Ishikawa (cell line): ENCODE data around the gene KIAA1614.

Experiments
- CEBPB ChIP-seq: IDR thresholded peaks from 2 replicates; pipeline ENCODE4 v1.6.1; 2012
- CREB1 ChIP-seq: IDR thresholded peaks from 2 replicates; pipeline ENCODE4 v1.6.1; 2012; ENCODE audit warnings: low read depth
- EGR1 ChIP-seq: IDR thresholded peaks from 2 replicates; pipeline ENCODE4 v1.6.1; 2012
- EP300 ChIP-seq: IDR thresholded peaks from 2 replicates; pipeline ENCODE4 v1.6.1; 2012; ENCODE audit warnings: borderline replicate concordance
- FOXM1 ChIP-seq: IDR thresholded peaks from 2 replicates; pipeline ENCODE4 v1.6.1; 2012; ENCODE audit warnings: low read depth, borderline replicate concordance
- MAX ChIP-seq: IDR thresholded peaks from 2 replicates; pipeline ENCODE4 v1.6.1; 2012
- NFIC ChIP-seq: IDR thresholded peaks from 2 replicates; pipeline ENCODE4 v1.6.1; 2012
- RAD21 ChIP-seq: IDR thresholded peaks from 2 replicates; pipeline ENCODE4 v1.6.1; 2012; ENCODE audit warnings: low read depth
- REST ChIP-seq: IDR thresholded peaks from 2 replicates; pipeline ENCODE4 v1.6.1; 2012; ENCODE audit warnings: low read depth, mild to moderate bottlenecking
- TAF1 ChIP-seq: IDR thresholded peaks from 2 replicates; pipeline ENCODE4 v1.6.1; 2012; ENCODE audit warnings: low read depth, mild to moderate bottlenecking
- TEAD4 ChIP-seq: IDR thresholded peaks from 2 replicates; pipeline ENCODE4 v1.6.1; 2012
- USF1 ChIP-seq: IDR thresholded peaks from 2 replicates; pipeline ENCODE4 v1.6.1; 2012
- YY1 ChIP-seq: IDR thresholded peaks from 2 replicates; pipeline ENCODE4 v1.6.1; 2012; ENCODE audit warnings: low read depth
- ZBTB7A ChIP-seq: IDR thresholded peaks from 2 replicates; pipeline ENCODE4 v1.6.1; 2012; ENCODE audit warnings: low read depth

GRCh38 chr1:180929389-180929788, 16.7 kb downstream of the KIAA1614 start:
- no peak for TF ChIP-seq RAD21
- TF ChIP-seq YY1: no peak
- TF ChIP-seq ZBTB7A: no peak
- TF ChIP-seq MAX: no peak
- no peak for TF ChIP-seq TAF1
- TF ChIP-seq TEAD4: no peak
- no peak for TF ChIP-seq CREB1
- TF ChIP-seq FOXM1: no peak
- TF ChIP-seq REST: no peak
- TF ChIP-seq EP300: no peak
- TF ChIP-seq EGR1: no peak
- TF ChIP-seq NFIC: no peak
- no peak for TF ChIP-seq CEBPB
- no peak for TF ChIP-seq USF1
